Astrocyte (in vitro differentiated cells and primary cell): ENCODE results near the gene CDK6.

ENCODE experiments used
- CTCF ChIP-seq: IDR thresholded peaks from 2 replicates; pipeline ENCODE4 v1.5.1; 2011; ENCODE audit warnings: low read depth, mild to moderate bottlenecking, inconsistent platforms, low read length, moderate library complexity; ENCODE audit not compliant: insufficient read depth
- EZH2 ChIP-seq: IDR thresholded peaks from 2 replicates; pipeline ENCODE4 v1.6.1; 2012; ENCODE audit warnings: mild to moderate bottlenecking, low read length, inconsistent platforms; ENCODE audit not compliant: insufficient read depth

GRCh38 chr7:92872701-92873100 lies 36.3 kb upstream of the CDK6 start:
- TF ChIP-seq CTCF: no peak
- TF ChIP-seq EZH2: no peak
